ENCODE measurements around the gene CDC42SE1.

The CDC42SE1 gene

GRCh38 chr1:151043163-151043562 is 16.3 kb downstream of the CDC42SE1 start:
- ChIA-PET CTCF (interaction anchor here (0.7 to 1.3 kb wide), 2 partner anchors 18 to 36 kb away, joined by 3 read pairs; partner anchors contain the start of gene MINDY1), POLR2A (interaction anchor here (0.6 kb wide), 1 partner anchor 482 kb away, joined by 3 read pairs; no protein-coding TSS in a partner anchor)
- DNase-seq (ENCODE audit: low read depth, low spot score) = no peak
- no peak for TF ChIP-seq CTCF (IDR thresholded peaks at IDR 0.05; ENCODE audit: insufficient read depth, low read length, missing control alignments)
- H3K4me3 ChIP-seq (ENCODE audit: low read depth, low read length) = no peak overlapping the region

- ChIA-PET POLR2A (no interaction called here), CTCF (interaction anchor here (1.2 kb wide), 1 partner anchor 15 kb away, joined by 4 read pairs; no protein-coding TSS in a partner anchor)
- no peak overlapping the region for H3K4me3 ChIP-seq (ENCODE audit: low read depth, low read length)
- DNase-seq (ENCODE audit: low read depth, low spot score) = no peak
- no peak for TF ChIP-seq CTCF (IDR thresholded peaks at IDR 0.05; ENCODE audit: insufficient read depth, low read length, missing control alignments)
Observed at GRCh38 chr1:151039521-151039920, 19.9 kb downstream of the CDC42SE1 start.

GRCh38 chr1:151037032-151037431 is 22.4 kb downstream of the CDC42SE1 start:
- TF ChIP-seq CTCF (IDR thresholded peaks at IDR 0.05; ENCODE audit: insufficient read depth, low read length, missing control alignments) = no peak
- ChIA-PET CTCF (interaction anchor here (2.4 kb wide), 1 partner anchor 13 kb away, joined by 14 read pairs; no protein-coding TSS in a partner anchor), POLR2A (no interaction called here)
- H3K4me3 ChIP-seq (ENCODE audit: low read depth, low read length) = no peak overlapping the region
- DNase-seq (ENCODE audit: low read depth, low spot score) = no peak

- POLR2A ChIA-PET = no interaction called here
- H3K4me3 ChIP-seq (ENCODE audit: low read depth, low read length) = no peak within 1 kb of the TSS
- TF ChIP-seq CTCF (IDR thresholded peaks at IDR 0.05; ENCODE audit: insufficient read depth, low read length, missing control alignments) = no peak
- CTCF ChIA-PET = interaction anchor here (0.8 to 2.4 kb wide), 2 partner anchors 12 kb away, joined by 3 to 14 read pairs; no protein-coding TSS in a partner anchor
- DNase-seq (ENCODE audit: low read depth, low spot score) = no peak
Observed at GRCh38 chr1:151036356-151036755, 23.1 kb downstream of the CDC42SE1 start, which contains the start of gene BNIPL. Gene BNIPL, plus strand, starts transcription at chr1:151036586. Its CDS starts 140 bp downstream, at chr1:151036726.

GRCh38 chr1:151035167-151035566 is 24.3 kb downstream of the CDC42SE1 start:
- H3K4me3 ChIP-seq (ENCODE audit: low read depth, low read length) = no peak overlapping the region
- no peak for TF ChIP-seq CTCF (IDR thresholded peaks at IDR 0.05; ENCODE audit: insufficient read depth, low read length, missing control alignments)
- DNase-seq (ENCODE audit: low read depth, low spot score) = no peak
- CTCF ChIA-PET = interaction anchor here (1.3 to 2.5 kb wide), 2 partner anchors 10 to 13 kb away, joined by 6 to 15 read pairs; partner anchors contain the start of gene C1orf56
- POLR2A ChIA-PET = no interaction called here

GRCh38 chr1:151032164-151032563 is 27.3 kb downstream of the CDC42SE1 start:
- POLR2A ChIA-PET = no interaction called here
- CTCF ChIA-PET = interaction anchor here (0.7 to 0.9 kb wide), 3 partner anchors 9 to 40 kb away, joined by 3 read pairs; partner anchors contain the start of gene C1orf56
- H3K4me3 ChIP-seq (ENCODE audit: low read depth, low read length) = no peak overlapping the region
- no peak for DNase-seq (ENCODE audit: low read depth, low spot score)
- no peak for TF ChIP-seq CTCF (IDR thresholded peaks at IDR 0.05; ENCODE audit: insufficient read depth, low read length, missing control alignments)

Measured in AG04449 (cell line).